HL-60/S4 treated with phorbol 12-myristate 13-acetate at 8.2 ng/mL for 4 days and 3 days (cell line): ENCODE measurements around the gene TARP.

Experiments
- in situ Hi-C: fragments of 300-500 bp; cut with MboI; formaldehyde crosslinking; loops from 2 replicates; pipeline ENCODE4 v1.15.0; 2022; ENCODE audit warnings: low sequenced_read_pairs

TARP gene

GRCh38 chr7:38222481-38223096, 50.8 kb downstream of the TARP start:
- in situ Hi-C loops = loop anchor here (10.0 to 25.0 kb wide), 3 partner anchors 112 to 310 kb away; partner anchors contain the start of genes EPDR1 and SFRP4

- in situ Hi-C loops = loop anchor here (10.0 to 25.0 kb wide), 3 partner anchors 114 to 308 kb away; partner anchors contain the start of genes EPDR1 and SFRP4
Measured at GRCh38 chr7:38220452-38220851, 53.0 kb downstream of the TARP start.

GRCh38 chr7:38217672-38218071, 55.8 kb downstream of the TARP start:
- in situ Hi-C loops = loop anchor here (25.0 kb wide), 1 partner anchor 305 kb away; the partner anchor contains the start of genes EPDR1 and SFRP4

- in situ Hi-C loops = loop anchor here (25.0 kb wide), 1 partner anchor 304 kb away; the partner anchor contains the start of genes EPDR1 and SFRP4
Measured at GRCh38 chr7:38215735-38216670, 57.4 kb downstream of the TARP start.

GRCh38 chr7:38215115-38215514, 58.3 kb downstream of the TARP start:
- in situ Hi-C loops = loop anchor here (25.0 kb wide), 1 partner anchor 303 kb away; the partner anchor contains the start of genes EPDR1 and SFRP4

GRCh38 chr7:38211940-38212339, 61.5 kb downstream of the TARP start:
- in situ Hi-C loops = loop anchor here (25.0 kb wide), 1 partner anchor 300 kb away; the partner anchor contains the start of genes EPDR1 and SFRP4

GRCh38 chr7:38211486-38211885, 62.0 kb downstream of the TARP start:
- in situ Hi-C loops = loop anchor here (25.0 kb wide), 1 partner anchor 299 kb away; the partner anchor contains the start of genes EPDR1 and SFRP4
